PFSK-1 (cell line): ENCODE measurements around the gene BATF2.

ENCODE experiments used
- FOXP2 ChIP-seq: optimal IDR thresholded peaks from 2 replicates; pipeline ENCODE3; 2011; ENCODE audit warnings: borderline replicate concordance, control low read depth, inconsistent platforms; ENCODE audit not compliant: insufficient read depth; ENCODE audit errors: extremely low read length, extremely low read depth
- POLR2AphosphoS5 ChIP-seq: IDR thresholded peaks from 2 replicates; pipeline ENCODE4 v1.6.1; 2012; ENCODE audit warnings: low read depth, mild to moderate bottlenecking, control low read depth, low read length, moderate library complexity
- REST ChIP-seq, 2 experiments: IDR thresholded peaks; 2 replicates each; pipeline versions ENCODE4 v1.6.1 to v1.8.0; 2011 to 2012; ENCODE audit warnings: low read depth in 2 of 2, low read length in 2 of 2, control low read depth in 1 of 2, inconsistent platforms in 1 of 2, mild to moderate bottlenecking in 1 of 2, moderate library complexity in 1 of 2; ENCODE audit not compliant: insufficient read depth in 1 of 2
- SIN3A ChIP-seq: IDR thresholded peaks from 2 replicates; pipeline ENCODE4 v1.6.1; 2012; ENCODE audit warnings: mild to moderate bottlenecking, low read length, moderate library complexity, borderline replicate concordance; ENCODE audit not compliant: insufficient read depth
- TAF1 ChIP-seq: IDR thresholded peaks from 2 replicates; pipeline ENCODE4 v1.6.1; 2012; ENCODE audit warnings: low read length, control low read depth, borderline replicate concordance; ENCODE audit not compliant: insufficient read depth

The BATF2 gene

GRCh38 chr11:65032216-65032615 lies 35.4 kb upstream of the BATF2 start:
- TF ChIP-seq REST (IDR thresholded peaks at IDR 0.05; ENCODE audit: insufficient read depth in 1 of 2, low read depth in 2 of 2, low read length in 2 of 2) = no peak
- no peak for TF ChIP-seq FOXP2
- TF ChIP-seq TAF1 = no peak
- no peak for TF ChIP-seq SIN3A
- no peak for TF ChIP-seq POLR2AphosphoS5

GRCh38 chr11:65027213-65028067 lies 30.7 kb upstream of the BATF2 start, which contains the start of gene SNX15:
TSS of gene SNX15 (plus strand) at chr11:65027439. CDS start at chr11:65027538, 99 bp downstream.
- peak; percentile 64; the same call in 1 of the 2 replicates for TF ChIP-seq TAF1
- peak; percentile 24 for TF ChIP-seq FOXP2
- peak; percentile 96; the same call in 1 of the 2 replicates for TF ChIP-seq SIN3A
- peak; percentile 80 for TF ChIP-seq POLR2AphosphoS5
- no peak for TF ChIP-seq REST (IDR thresholded peaks at IDR 0.05; ENCODE audit: insufficient read depth in 1 of 2, low read depth in 2 of 2, low read length in 2 of 2)

GRCh38 chr11:65026810-65027209 lies 30.0 kb upstream of the BATF2 start:
- TF ChIP-seq POLR2AphosphoS5 (no peak), SIN3A (no peak), REST (IDR thresholded peaks at IDR 0.05; ENCODE audit: insufficient read depth in 1 of 2, low read depth in 2 of 2, low read length in 2 of 2) (no peak), TAF1 (no peak), FOXP2 (no peak)

- TF ChIP-seq POLR2AphosphoS5 (no peak), SIN3A (no peak), REST (IDR thresholded peaks at IDR 0.05; ENCODE audit: insufficient read depth in 1 of 2, low read depth in 2 of 2, low read length in 2 of 2) (no peak), FOXP2 (no peak), TAF1 (no peak)
Observed at GRCh38 chr11:65021509-65021908, 24.7 kb upstream of the BATF2 start.
